Measurements from ENCODE around the gene SNX8. TPM values are rescaled to one million over a fixed set of nuclear protein-coding genes. Genes with fewer than 3 reads are reported as not detected.

The SNX8 gene
- total and polyA plus RNA-seq, 9 of the 15 experiments (the other 6 are each of a cell fraction or from before 2014, with no cell fraction given), result 2.7 to 51.6 (median 16.9) TPM

DNA sequence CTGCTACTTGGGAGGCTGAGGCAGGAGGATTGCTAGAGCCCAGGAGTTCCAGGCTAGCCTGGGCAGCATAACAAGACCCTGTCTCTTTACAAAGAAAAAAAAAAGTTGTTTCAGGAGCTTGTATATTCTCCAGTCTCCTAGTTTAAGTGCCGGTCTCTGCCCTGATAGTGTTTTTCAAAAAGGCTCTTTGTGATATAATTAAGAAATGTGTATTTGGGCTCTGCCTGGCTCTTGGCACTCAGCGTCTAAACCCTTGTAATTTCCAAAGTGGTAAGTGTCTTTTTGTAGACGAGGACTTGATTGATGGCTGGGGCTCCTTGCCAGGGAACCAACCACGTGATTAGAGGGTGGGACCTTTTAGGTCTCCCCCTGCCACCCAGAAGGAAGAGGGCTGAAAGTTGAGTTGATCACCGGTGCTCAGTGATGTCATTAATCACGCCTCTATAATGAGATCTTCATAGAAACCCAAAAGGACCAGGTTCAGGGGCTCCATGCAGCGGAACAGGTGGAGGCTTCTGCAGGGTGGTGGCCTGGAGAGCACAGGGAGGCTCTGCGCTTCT is 44.8 kb upstream of the SNX8 start:
- ATAC-seq, result no peak
- H3K4me1 ChIP-seq (replicated peaks in 1 of 2; ENCODE audit: control insufficient read depth in 2 of 2, insufficient read depth in 2 of 2, low read length in 2 of 2), result peaks cover 12 to 26% of the 10 kb centered on the region in 2 experiments; a peak in 4 of 5 replicates
- ChIA-PET POLR2A (interaction anchor here (0.6 to 3.2 kb wide), 6 partner anchors 12 to 240 kb away, joined by 3 to 13 read pairs (median 4); no protein-coding TSS in a partner anchor), CTCF (ENCODE audit: low intra/inter-chr PET ratio) (no interaction called here)
- H3K4me2 ChIP-seq (ENCODE audit: insufficient read depth, low read length), result no peak overlapping the region
- peak overlapping the region in 1 of 2 experiments; percentile 14; a peak in 1 of 4 replicates for H3K9ac ChIP-seq (ENCODE audit: insufficient read depth in 1 of 2, low read depth in 2 of 2, low read length in 2 of 2)
- no peak for FAIRE-seq
- no peaks in the 10 kb centered on the region for H3K9me1 ChIP-seq (ENCODE audit: control insufficient read depth, insufficient read depth, low read length)
- DNase-seq (ENCODE audit: extremely low read depth in 1 of 4, low spot score in 3 of 4), result peak in 2 of 4 experiments; percentile 18 to 28
- no peak overlapping the region for H2AFZ ChIP-seq (ENCODE audit: low read depth, low read length)
- BruUV-seq (replicated peaks), result no TSS peak
- no peaks in the 10 kb centered on the region for H3K27me3 ChIP-seq (ENCODE audit: control insufficient read depth in 2 of 2, insufficient read depth in 2 of 2, low read length in 2 of 2)
- intact Hi-C loops (cut with micrococcal nuclease) (no loop called here), in situ Hi-C loops (cut with MboI) (no loop called here)
- H3K36me3 ChIP-seq (ENCODE audit: control insufficient read depth, insufficient read depth, low read length), result peaks cover 81% of the 10 kb centered on the region
- TF ChIP-seq MEIS2 (IDR thresholded peaks at IDR 0.05; ENCODE audit: partially characterized antibody), result peak; percentile 82
- TF ChIP-seq HDGF (IDR thresholded peaks at IDR 0.05), result no peak
- TF ChIP-seq, protein P1, sequence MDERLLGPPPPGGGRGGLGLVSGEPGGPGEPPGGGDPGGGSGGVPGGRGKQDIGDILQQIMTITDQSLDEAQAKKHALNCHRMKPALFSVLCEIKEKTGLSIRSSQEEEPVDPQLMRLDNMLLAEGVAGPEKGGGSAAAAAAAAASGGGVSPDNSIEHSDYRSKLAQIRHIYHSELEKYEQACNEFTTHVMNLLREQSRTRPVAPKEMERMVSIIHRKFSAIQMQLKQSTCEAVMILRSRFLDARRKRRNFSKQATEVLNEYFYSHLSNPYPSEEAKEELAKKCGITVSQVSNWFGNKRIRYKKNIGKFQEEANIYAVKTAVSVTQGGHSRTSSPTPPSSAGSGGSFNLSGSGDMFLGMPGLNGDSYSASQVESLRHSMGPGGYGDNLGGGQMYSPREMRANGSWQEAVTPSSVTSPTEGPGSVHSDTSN (CRISPR knock-in tag; IDR thresholded peaks at IDR 0.05; ENCODE audit: low read depth), result no peak
- TF ChIP-seq, protein P1 (tag; conservative IDR thresholded peaks at IDR 0.05; ENCODE audit: low read depth), result peak; percentile 85
- TF ChIP-seq, protein P2, sequence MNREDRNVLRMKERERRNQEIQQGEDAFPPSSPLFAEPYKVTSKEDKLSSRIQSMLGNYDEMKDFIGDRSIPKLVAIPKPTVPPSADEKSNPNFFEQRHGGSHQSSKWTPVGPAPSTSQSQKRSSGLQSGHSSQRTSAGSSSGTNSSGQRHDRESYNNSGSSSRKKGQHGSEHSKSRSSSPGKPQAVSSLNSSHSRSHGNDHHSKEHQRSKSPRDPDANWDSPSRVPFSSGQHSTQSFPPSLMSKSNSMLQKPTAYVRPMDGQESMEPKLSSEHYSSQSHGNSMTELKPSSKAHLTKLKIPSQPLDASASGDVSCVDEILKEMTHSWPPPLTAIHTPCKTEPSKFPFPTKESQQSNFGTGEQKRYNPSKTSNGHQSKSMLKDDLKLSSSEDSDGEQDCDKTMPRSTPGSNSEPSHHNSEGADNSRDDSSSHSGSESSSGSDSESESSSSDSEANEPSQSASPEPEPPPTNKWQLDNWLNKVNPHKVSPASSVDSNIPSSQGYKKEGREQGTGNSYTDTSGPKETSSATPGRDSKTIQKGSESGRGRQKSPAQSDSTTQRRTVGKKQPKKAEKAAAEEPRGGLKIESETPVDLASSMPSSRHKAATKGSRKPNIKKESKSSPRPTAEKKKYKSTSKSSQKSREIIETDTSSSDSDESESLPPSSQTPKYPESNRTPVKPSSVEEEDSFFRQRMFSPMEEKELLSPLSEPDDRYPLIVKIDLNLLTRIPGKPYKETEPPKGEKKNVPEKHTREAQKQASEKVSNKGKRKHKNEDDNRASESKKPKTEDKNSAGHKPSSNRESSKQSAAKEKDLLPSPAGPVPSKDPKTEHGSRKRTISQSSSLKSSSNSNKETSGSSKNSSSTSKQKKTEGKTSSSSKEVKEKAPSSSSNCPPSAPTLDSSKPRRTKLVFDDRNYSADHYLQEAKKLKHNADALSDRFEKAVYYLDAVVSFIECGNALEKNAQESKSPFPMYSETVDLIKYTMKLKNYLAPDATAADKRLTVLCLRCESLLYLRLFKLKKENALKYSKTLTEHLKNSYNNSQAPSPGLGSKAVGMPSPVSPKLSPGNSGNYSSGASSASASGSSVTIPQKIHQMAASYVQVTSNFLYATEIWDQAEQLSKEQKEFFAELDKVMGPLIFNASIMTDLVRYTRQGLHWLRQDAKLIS (CRISPR knock-in tag; IDR thresholded peaks at IDR 0.05), result no peak
- TF ChIP-seq, protein P3, sequence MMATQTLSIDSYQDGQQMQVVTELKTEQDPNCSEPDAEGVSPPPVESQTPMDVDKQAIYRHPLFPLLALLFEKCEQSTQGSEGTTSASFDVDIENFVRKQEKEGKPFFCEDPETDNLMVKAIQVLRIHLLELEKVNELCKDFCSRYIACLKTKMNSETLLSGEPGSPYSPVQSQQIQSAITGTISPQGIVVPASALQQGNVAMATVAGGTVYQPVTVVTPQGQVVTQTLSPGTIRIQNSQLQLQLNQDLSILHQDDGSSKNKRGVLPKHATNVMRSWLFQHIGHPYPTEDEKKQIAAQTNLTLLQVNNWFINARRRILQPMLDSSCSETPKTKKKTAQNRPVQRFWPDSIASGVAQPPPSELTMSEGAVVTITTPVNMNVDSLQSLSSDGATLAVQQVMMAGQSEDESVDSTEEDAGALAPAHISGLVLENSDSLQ (IDR thresholded peaks at IDR 0.05), result peak; percentile 77
- TF ChIP-seq RAD51 (IDR thresholded peaks at IDR 0.05; ENCODE audit: borderline replicate concordance, low read depth), result peak; percentile 44; the same call in 1 of the 2 replicates
- TF ChIP-seq NFIC (IDR thresholded peaks at IDR 0.05), result 0 out of 2 replicates have a peak, but pooled peaks have one; percentile 12
- TF ChIP-seq, protein P4, sequence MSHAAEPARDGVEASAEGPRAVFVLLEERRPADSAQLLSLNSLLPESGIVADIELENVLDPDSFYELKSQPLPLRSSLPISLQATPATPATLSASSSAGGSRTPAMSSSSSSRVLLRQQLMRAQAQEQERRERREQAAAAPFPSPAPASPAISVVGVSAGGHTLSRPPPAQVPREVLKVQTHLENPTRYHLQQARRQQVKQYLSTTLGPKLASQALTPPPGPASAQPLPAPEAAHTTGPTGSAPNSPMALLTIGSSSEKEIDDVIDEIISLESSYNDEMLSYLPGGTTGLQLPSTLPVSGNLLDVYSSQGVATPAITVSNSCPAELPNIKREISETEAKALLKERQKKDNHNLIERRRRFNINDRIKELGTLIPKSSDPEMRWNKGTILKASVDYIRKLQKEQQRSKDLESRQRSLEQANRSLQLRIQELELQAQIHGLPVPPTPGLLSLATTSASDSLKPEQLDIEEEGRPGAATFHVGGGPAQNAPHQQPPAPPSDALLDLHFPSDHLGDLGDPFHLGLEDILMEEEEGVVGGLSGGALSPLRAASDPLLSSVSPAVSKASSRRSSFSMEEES (CRISPR knock-in tag; IDR thresholded peaks at IDR 0.05), result peak; percentile 58
- no peak overlapping the region for H3K4me3 ChIP-seq
- H3K79me2 ChIP-seq (ENCODE audit: control insufficient read depth, insufficient read depth, low read length), result peaks cover 83% of the 10 kb centered on the region
- H4K20me1 ChIP-seq (replicated peaks; ENCODE audit: control insufficient read depth, insufficient read depth, low read length), result peaks cover 58% of the 10 kb centered on the region
- no peak overlapping the region for H3K27ac ChIP-seq (ENCODE audit: extremely low read depth, low read depth, low read length)
- no peaks in the 10 kb centered on the region for H3K9me3 ChIP-seq (replicated peaks; ENCODE audit: control insufficient read depth, insufficient read depth, low read depth, low read length)
- 69% methylated on average over 8 of the region's 8 CpGs for WGBS (ENCODE audit: insufficient coverage, low coverage, missing lambda C conversion rate)

All from K562 (cell line).